Neural cell (in vitro differentiated cells): Measurements from ENCODE around the gene SETBP1. TPM values are rescaled to one million over a fixed set of nuclear protein-coding genes. Genes with fewer than 3 reads are reported as not detected.

Experiments
- H2AFZ ChIP-seq: fragments of 200-600, 300-800 bp; sonication (generic), shearing (Covaris generic); 2 replicates; pipeline ENCODE4 v1.6.0; 2014; ENCODE audit warnings: low read depth, mild to moderate bottlenecking, antibody characterized with exemption, low read length, moderate library complexity
- H3F3A ChIP-seq: fragments of 200-600 bp; shearing (Covaris generic); 2 replicates; pipeline ENCODE4 v1.6.1; 2016; ENCODE audit warnings: mild to moderate bottlenecking, moderate library complexity, mixed read lengths, antibody characterized with exemption, low read length; ENCODE audit not compliant: insufficient read depth, poor library complexity, severe bottlenecking
- H3K27ac ChIP-seq: fragments of 200-600, 300-800 bp; sonication (generic), shearing (Covaris generic); 2 replicates; pipeline ENCODE4 v1.5.1; 2014; ENCODE audit warnings: mild to moderate bottlenecking, low read length, moderate library complexity
- H3K27me3 ChIP-seq: fragments of 300-800, 200-600 bp; sonication (generic), shearing (Covaris generic); 2 replicates; pipeline ENCODE4 v1.6.0; 2014; ENCODE audit warnings: mild to moderate bottlenecking, low read depth, low read length, moderate library complexity; ENCODE audit not compliant: insufficient read depth
- H3K36me3 ChIP-seq: fragments of 300-800, 200-600 bp; sonication (generic), shearing (Covaris generic); 2 replicates; pipeline ENCODE4 v1.5.1; 2014; ENCODE audit warnings: mild to moderate bottlenecking, antibody characterized with exemption, low read length, moderate library complexity; ENCODE audit not compliant: insufficient read depth
- H3K4me2 ChIP-seq: fragments of 300-800, 200-600 bp; sonication (generic), shearing (Covaris generic); 2 replicates; pipeline ENCODE4 v1.6.0; 2014; ENCODE audit warnings: mild to moderate bottlenecking, low read length
- H3K4me3 ChIP-seq: fragments of 300-800, 200-600 bp; sonication (generic), shearing (Covaris generic); 2 replicates; pipeline ENCODE4 v1.5.1; 2014; ENCODE audit warnings: mild to moderate bottlenecking, low read length, moderate library complexity
- H3K79me2 ChIP-seq: fragments of 200-600 bp; shearing (Covaris generic); replicated peaks from 2 replicates; pipeline ENCODE4 v1.6.0; 2014; ENCODE audit warnings: mild to moderate bottlenecking, low read length, moderate library complexity; ENCODE audit not compliant: insufficient read depth
- H3K9ac ChIP-seq: fragments of 300-800, 200-600 bp; sonication (generic), shearing (Covaris generic); 2 replicates; pipeline ENCODE4 v1.6.1; 2016; ENCODE audit warnings: mild to moderate bottlenecking, low read length, mixed read lengths
- H3K9me2 ChIP-seq: fragments of 200-600 bp; shearing (Covaris generic); 2 replicates; pipeline ENCODE4 v1.6.1; 2016; ENCODE audit warnings: mild to moderate bottlenecking, low read length, mixed read lengths; ENCODE audit not compliant: insufficient read depth
- H3K9me3 ChIP-seq: fragments of 200-600, 300-800 bp; sonication (generic), shearing (Covaris generic); 2 replicates; pipeline ENCODE4 v1.6.1; 2016; ENCODE audit warnings: mild to moderate bottlenecking, mixed run types, low read length, moderate library complexity, mixed read lengths
- H4K20me1 ChIP-seq: fragments of 200-600 bp; shearing (Covaris generic); 2 replicates; pipeline ENCODE4 v1.6.1; 2016; ENCODE audit warnings: mild to moderate bottlenecking, mixed run types; ENCODE audit not compliant: insufficient read depth
- CTCF ChIP-seq: fragments of 450-650 bp; IDR thresholded peaks from 2 replicates; pipeline ENCODE4 v1.5.1; 2014; ENCODE audit warnings: antibody characterized with exemption, mild to moderate bottlenecking, moderate library complexity; ENCODE audit not compliant: poor library complexity, severe bottlenecking
- EP300 ChIP-seq: fragments of 450-650 bp; conservative IDR thresholded peaks from 2 replicates; pipeline ENCODE4 v1.6.1; 2014; ENCODE audit warnings: antibody characterized with exemption, mild to moderate bottlenecking, moderate library complexity; ENCODE audit not compliant: poor library complexity, severe bottlenecking
- EZH2 ChIP-seq: fragments of 200-600, 300-800 bp; shearing (Covaris generic), sonication (generic); IDR thresholded peaks from 2 replicates; pipeline ENCODE4 v1.6.1; 2014; ENCODE audit warnings: antibody characterized with exemption, low read length, borderline replicate concordance, mild to moderate bottlenecking; ENCODE audit not compliant: insufficient read depth, poor library complexity, severe bottlenecking
- MXI1 ChIP-seq: fragments of 450-650 bp; conservative IDR thresholded peaks from 2 replicates; pipeline ENCODE4 v1.6.1; 2014; ENCODE audit warnings: antibody characterized with exemption, mild to moderate bottlenecking; ENCODE audit not compliant: poor library complexity, severe bottlenecking
- POLR2AphosphoS5 ChIP-seq: IDR thresholded peaks from 2 replicates; pipeline ENCODE4 v1.6.1; 2012
- RAD21 ChIP-seq: fragments of 450-650 bp; conservative IDR thresholded peaks from 2 replicates; pipeline ENCODE4 v1.6.1; 2014; ENCODE audit warnings: antibody characterized with exemption, mild to moderate bottlenecking, moderate library complexity
- SMC3 ChIP-seq: fragments of 450-650 bp; conservative IDR thresholded peaks from 2 replicates; pipeline ENCODE4 v1.6.1; 2014; ENCODE audit warnings: antibody characterized with exemption, mild to moderate bottlenecking, moderate library complexity; ENCODE audit not compliant: poor library complexity
- TAF1 ChIP-seq: IDR thresholded peaks from 2 replicates; pipeline ENCODE4 v1.6.1; 2012; ENCODE audit warnings: low read depth
- polyA plus RNA-seq: library from polyadenylated mRNA; depleted of rRNA; stranded (reverse); fragments of >200 nt; gene quantifications from 2 replicates; pipeline ENCODE4 v1.2.3, GENCODE V29; 2014
- TF ChIP-seq, protein P1 (sequence below): IDR thresholded peaks from 2 replicates; pipeline ENCODE4 v1.6.1; 2012; ENCODE audit warnings: borderline replicate concordance

The SETBP1 gene
- polyA plus RNA-seq, 1 donor from 2014 or later, result 13.7 TPM

- H4K20me1 ChIP-seq, result no peaks in the 10 kb centered on the region
- TF ChIP-seq SMC3 (no peak), MXI1 (no peak)
Measured at GRCh38 chr18:45023519-45023918, 342.8 kb downstream of the SETBP1 start.

DNA sequence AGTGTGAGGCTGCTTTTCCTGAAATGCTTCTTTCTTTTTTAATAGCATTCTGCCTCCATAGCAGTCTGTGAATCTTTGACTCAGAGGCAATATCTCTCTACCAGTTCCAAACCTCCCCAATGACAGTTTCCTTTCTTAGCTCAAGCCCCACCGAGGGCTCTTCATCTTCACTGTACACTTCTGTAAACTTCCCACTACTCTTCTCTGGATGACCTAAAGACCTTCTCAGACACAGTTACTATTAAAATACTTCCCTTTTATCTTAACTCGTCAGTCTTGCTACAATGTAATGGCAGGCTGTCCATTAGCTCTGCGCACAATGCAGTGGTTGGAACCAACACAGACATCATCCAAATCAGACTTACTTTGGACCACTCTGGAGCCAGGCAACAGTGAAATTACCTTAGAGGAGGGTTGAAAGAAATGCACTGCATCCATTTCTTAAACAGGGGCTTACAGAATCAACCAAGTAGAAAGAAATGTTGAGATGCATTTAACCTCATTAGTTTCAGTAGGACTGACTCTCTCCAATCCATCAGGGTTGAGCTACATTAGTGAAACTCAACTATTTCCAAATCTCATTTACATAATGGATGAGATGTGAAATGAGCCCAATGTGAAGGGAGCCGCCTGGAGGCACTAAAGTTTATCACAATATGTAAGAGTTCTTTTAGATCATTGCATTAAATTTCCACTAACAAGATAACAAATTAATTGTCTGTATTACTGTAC, 343.8 kb downstream of the SETBP1 start:
- Histone ChIP-seq H3K4me2 (no peak overlapping the region), H3K27me3 (no peaks in the 10 kb centered on the region), H4K20me1 (no peaks in the 10 kb centered on the region), H3K9ac (no peak overlapping the region), H2AFZ (no peak overlapping the region), H3K79me2 (peaks cover 8% of the 10 kb centered on the region), H3K9me3 (no peaks in the 10 kb centered on the region), H3F3A (no peaks in the 10 kb centered on the region), H3K4me3 (no peak overlapping the region), H3K36me3 (no peaks in the 10 kb centered on the region), H3K27ac (no peak overlapping the region), H3K9me2 (no peaks in the 10 kb centered on the region)
- no peak for TF ChIP-seq MXI1
- no peak for TF ChIP-seq CTCF
- no peak for TF ChIP-seq POLR2AphosphoS5
- TF ChIP-seq TAF1, result no peak
- TF ChIP-seq, protein P1, sequence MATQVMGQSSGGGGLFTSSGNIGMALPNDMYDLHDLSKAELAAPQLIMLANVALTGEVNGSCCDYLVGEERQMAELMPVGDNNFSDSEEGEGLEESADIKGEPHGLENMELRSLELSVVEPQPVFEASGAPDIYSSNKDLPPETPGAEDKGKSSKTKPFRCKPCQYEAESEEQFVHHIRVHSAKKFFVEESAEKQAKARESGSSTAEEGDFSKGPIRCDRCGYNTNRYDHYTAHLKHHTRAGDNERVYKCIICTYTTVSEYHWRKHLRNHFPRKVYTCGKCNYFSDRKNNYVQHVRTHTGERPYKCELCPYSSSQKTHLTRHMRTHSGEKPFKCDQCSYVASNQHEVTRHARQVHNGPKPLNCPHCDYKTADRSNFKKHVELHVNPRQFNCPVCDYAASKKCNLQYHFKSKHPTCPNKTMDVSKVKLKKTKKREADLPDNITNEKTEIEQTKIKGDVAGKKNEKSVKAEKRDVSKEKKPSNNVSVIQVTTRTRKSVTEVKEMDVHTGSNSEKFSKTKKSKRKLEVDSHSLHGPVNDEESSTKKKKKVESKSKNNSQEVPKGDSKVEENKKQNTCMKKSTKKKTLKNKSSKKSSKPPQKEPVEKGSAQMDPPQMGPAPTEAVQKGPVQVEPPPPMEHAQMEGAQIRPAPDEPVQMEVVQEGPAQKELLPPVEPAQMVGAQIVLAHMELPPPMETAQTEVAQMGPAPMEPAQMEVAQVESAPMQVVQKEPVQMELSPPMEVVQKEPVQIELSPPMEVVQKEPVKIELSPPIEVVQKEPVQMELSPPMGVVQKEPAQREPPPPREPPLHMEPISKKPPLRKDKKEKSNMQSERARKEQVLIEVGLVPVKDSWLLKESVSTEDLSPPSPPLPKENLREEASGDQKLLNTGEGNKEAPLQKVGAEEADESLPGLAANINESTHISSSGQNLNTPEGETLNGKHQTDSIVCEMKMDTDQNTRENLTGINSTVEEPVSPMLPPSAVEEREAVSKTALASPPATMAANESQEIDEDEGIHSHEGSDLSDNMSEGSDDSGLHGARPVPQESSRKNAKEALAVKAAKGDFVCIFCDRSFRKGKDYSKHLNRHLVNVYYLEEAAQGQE, result no peak
- TF ChIP-seq RAD21, result no peak
- no peak for TF ChIP-seq SMC3
- no peak for TF ChIP-seq EZH2
- TF ChIP-seq EP300, result no peak

More at GRCh38 chr18:45023519-45023918, 342.8 kb downstream of the SETBP1 start:
- Histone ChIP-seq H3K27me3 (no peaks in the 10 kb centered on the region), H3K4me2 (no peak overlapping the region), H2AFZ (no peak overlapping the region), H3K27ac (no peak overlapping the region), H3F3A (no peaks in the 10 kb centered on the region), H3K79me2 (peaks cover 8% of the 10 kb centered on the region), H3K9me2 (no peaks in the 10 kb centered on the region), H3K4me3 (no peak overlapping the region), H3K9ac (no peak overlapping the region), H3K36me3 (no peaks in the 10 kb centered on the region), H3K9me3 (no peaks in the 10 kb centered on the region)
